Measurements from ENCODE around the gene TRDN.

GRCh38 chr6:123423130-123423529 lies 213.6 kb downstream of the TRDN start:
- TF ChIP-seq CTCF (IDR thresholded peaks at IDR 0.05), result no peak
- TF ChIP-seq POLR2A (IDR thresholded peaks at IDR 0.05), result no peak
